Measurements from ENCODE around the gene USP36. TPM values are rescaled to one million over a fixed set of nuclear protein-coding genes. Genes with fewer than 3 reads are reported as not detected.

USP36 gene
- total and polyA plus RNA-seq, 9 of the 15 experiments (the other 6 are each of a cell fraction or from before 2014, with no cell fraction given): 6.4 to 72.8 (median 22.5) TPM

DNA sequence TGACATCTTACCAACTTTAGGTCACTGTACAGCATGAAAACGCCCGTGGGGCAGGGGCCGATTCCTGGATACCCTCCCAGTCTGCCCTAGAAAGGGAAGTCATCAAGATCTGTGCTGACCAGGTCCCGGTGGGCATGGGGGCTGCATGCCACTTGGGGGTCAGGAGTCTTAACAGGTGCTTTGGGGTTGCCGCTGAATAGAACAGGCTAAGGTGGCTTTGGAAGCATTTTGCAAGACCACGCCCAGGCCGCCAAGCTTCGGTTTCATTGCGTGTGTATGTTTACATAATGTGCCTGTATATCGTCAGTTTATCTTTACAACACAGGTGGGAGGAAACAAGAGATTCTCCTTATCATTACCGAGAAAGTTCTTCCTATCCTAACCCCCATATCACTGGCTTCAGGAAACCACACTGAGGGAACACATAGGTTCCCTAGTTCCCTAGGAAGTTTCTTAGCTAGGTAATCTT, 13.3 kb upstream of the USP36 start:
- CTCF ChIA-PET (ENCODE audit: low intra/inter-chr PET ratio): interaction anchor here (0.6 kb wide), 1 partner anchor 25 kb away, joined by 3 read pairs; no protein-coding TSS in a partner anchor
- Histone ChIP-seq H2AFZ (ENCODE audit: low read depth, low read length) (0 out of 2 replicates have a peak overlapping the region, but pooled peaks have one; percentile 15), H3K79me2 (ENCODE audit: control insufficient read depth, insufficient read depth, low read length) (no peaks in the 10 kb centered on the region), H3K27me3 (ENCODE audit: control insufficient read depth in 2 of 2, insufficient read depth in 2 of 2, low read length in 2 of 2) (peaks cover 0 to 17% of the 10 kb centered on the region in 2 experiments; a peak in 2 of 5 replicates), H3K4me1 (replicated peaks in 1 of 2; ENCODE audit: control insufficient read depth in 2 of 2, insufficient read depth in 2 of 2, low read length in 2 of 2) (peaks cover 18 to 23% of the 10 kb centered on the region in 2 experiments), H3K36me3 (ENCODE audit: control insufficient read depth, insufficient read depth, low read length) (no peaks in the 10 kb centered on the region), H3K4me3 (no peak overlapping the region), H3K4me2 (ENCODE audit: insufficient read depth, low read length) (peak overlapping the region; percentile 70), H3K27ac (ENCODE audit: extremely low read depth, low read depth, low read length) (no peak overlapping the region), H3K9ac (ENCODE audit: insufficient read depth in 1 of 2, low read depth in 2 of 2, low read length in 2 of 2) (no peak overlapping the region), H4K20me1 (replicated peaks; ENCODE audit: control insufficient read depth, insufficient read depth, low read length) (no peaks in the 10 kb centered on the region), H3K9me3 (replicated peaks; ENCODE audit: control insufficient read depth, insufficient read depth, low read depth, low read length) (no peaks in the 10 kb centered on the region), H3K9me1 (ENCODE audit: control insufficient read depth, insufficient read depth, low read length) (no peaks in the 10 kb centered on the region)
- in situ Hi-C loops (cut with MboI): no loop called here
- intact Hi-C loops (cut with micrococcal nuclease): no loop called here
- FAIRE-seq (peak; percentile 83), ATAC-seq (peak; percentile 77), DNase-seq (ENCODE audit: extremely low read depth in 1 of 4, low spot score in 3 of 4) (peak; percentile 52 to 75 (median 63))
- POLR2A ChIA-PET: interaction anchor here (0.6 to 2.0 kb wide), 4 partner anchors 12 to 60 kb away, joined by 3 to 6 read pairs (median 4); partner anchors contain the start of gene USP36
- BruUV-seq (replicated peaks): no TSS peak
- 5% methylated on average over 11 of the region's 11 CpGs for WGBS (ENCODE audit: insufficient coverage, low coverage, missing lambda C conversion rate)
- TF ChIP-seq CCNT2 (IDR thresholded peaks at IDR 0.05; ENCODE audit: borderline replicate concordance, extremely low read depth, insufficient read length, low read depth, low read length): peak; percentile 84
- peak; percentile 30 to 73; a peak in 3 of 4 replicates for TF ChIP-seq TRIM24 (IDR thresholded peaks at IDR 0.05)
- TF ChIP-seq ETV6 (IDR thresholded peaks at IDR 0.05; ENCODE audit: borderline replicate concordance in 1 of 2, low read depth in 2 of 2, low read length in 1 of 2): 0 out of 4 replicates have a peak, but pooled peaks of 1 of the 2 experiments have one; percentile 36
- TF ChIP-seq ETV6 (CRISPR knock-in tag; IDR thresholded peaks at IDR 0.05; ENCODE audit: borderline replicate concordance): no peak
- TF ChIP-seq ARNT (IDR thresholded peaks at IDR 0.05): 0 out of 4 replicates have a peak, but pooled peaks of 1 of the 2 experiments have one; percentile 33
- peak; percentile 47; the same call in 1 of the 2 replicates for TF ChIP-seq ESRRA (IDR thresholded peaks at IDR 0.05; ENCODE audit: borderline replicate concordance, low read depth)
- peak; percentile 76 for TF ChIP-seq NCOR1 (IDR thresholded peaks at IDR 0.05)
- peak; percentile 54; the same call in 1 of the 2 replicates for TF ChIP-seq HDAC2 (IDR thresholded peaks at IDR 0.05)
- no peak for TF ChIP-seq HDAC6 (IDR thresholded peaks at IDR 0.05; ENCODE audit: low read depth, low read length)
- peak; percentile 56 to 86 for TF ChIP-seq FOXK2 (conservative IDR thresholded peaks at IDR 0.05 in 1 of 2, IDR thresholded peaks at IDR 0.05 in 1 of 2; ENCODE audit: low read depth in 2 of 2)
- 0 out of 2 replicates have a peak, but pooled peaks have one; percentile 27 for TF ChIP-seq POLR2AphosphoS5 (IDR thresholded peaks at IDR 0.05; ENCODE audit: control insufficient read depth, insufficient read depth, low read depth, low read length)
- TF ChIP-seq, protein P1, sequence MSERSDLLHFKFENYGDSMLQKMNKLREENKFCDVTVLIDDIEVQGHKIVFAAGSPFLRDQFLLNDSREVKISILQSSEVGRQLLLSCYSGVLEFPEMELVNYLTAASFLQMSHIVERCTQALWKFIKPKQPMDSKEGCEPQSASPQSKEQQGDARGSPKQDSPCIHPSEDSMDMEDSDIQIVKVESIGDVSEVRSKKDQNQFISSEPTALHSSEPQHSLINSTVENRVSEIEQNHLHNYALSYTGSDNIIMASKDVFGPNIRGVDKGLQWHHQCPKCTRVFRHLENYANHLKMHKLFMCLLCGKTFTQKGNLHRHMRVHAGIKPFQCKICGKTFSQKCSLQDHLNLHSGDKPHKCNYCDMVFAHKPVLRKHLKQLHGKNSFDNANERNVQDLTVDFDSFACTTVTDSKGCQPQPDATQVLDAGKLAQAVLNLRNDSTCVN (CRISPR knock-in tag; IDR thresholded peaks at IDR 0.05): no peak
- TF ChIP-seq, protein P2, sequence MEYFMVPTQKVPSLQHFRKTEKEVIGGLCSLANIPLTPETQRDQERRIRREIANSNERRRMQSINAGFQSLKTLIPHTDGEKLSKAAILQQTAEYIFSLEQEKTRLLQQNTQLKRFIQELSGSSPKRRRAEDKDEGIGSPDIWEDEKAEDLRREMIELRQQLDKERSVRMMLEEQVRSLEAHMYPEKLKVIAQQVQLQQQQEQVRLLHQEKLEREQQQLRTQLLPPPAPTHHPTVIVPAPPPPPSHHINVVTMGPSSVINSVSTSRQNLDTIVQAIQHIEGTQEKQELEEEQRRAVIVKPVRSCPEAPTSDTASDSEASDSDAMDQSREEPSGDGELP (CRISPR knock-in tag; IDR thresholded peaks at IDR 0.05; ENCODE audit: borderline replicate concordance): no peak
- TF ChIP-seq SOX6 (IDR thresholded peaks at IDR 0.05): peak; percentile 92
- peak; percentile 85 for TF ChIP-seq DPF2 (IDR thresholded peaks at IDR 0.05)
- TF ChIP-seq FOXJ3 (CRISPR knock-in tag; IDR thresholded peaks at IDR 0.05): no peak
- peak; percentile 67 for TF ChIP-seq STAT5A (IDR thresholded peaks at IDR 0.05; ENCODE audit: borderline replicate concordance, low read length)
- TF ChIP-seq TCF3 (CRISPR knock-in tag; IDR thresholded peaks at IDR 0.05): peak; percentile 89
- TF ChIP-seq, protein P3, sequence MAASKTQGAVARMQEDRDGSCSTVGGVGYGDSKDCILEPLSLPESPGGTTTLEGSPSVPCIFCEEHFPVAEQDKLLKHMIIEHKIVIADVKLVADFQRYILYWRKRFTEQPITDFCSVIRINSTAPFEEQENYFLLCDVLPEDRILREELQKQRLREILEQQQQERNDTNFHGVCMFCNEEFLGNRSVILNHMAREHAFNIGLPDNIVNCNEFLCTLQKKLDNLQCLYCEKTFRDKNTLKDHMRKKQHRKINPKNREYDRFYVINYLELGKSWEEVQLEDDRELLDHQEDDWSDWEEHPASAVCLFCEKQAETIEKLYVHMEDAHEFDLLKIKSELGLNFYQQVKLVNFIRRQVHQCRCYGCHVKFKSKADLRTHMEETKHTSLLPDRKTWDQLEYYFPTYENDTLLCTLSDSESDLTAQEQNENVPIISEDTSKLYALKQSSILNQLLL (CRISPR knock-in tag; IDR thresholded peaks at IDR 0.05; ENCODE audit: borderline replicate concordance): no peak
- TF ChIP-seq TAL1 (IDR thresholded peaks at IDR 0.05): peak; percentile 88

Measured in K562 (cell line).